Stimulated activated naive CD8-positive, alpha-beta T cell treated with anti-CD3 and anti-CD28 coated beads, Interleukin-15, Interleukin-2, amounts not matched to agents 100 U/mL and 50 U/mL, for 24 hours (primary cell): ENCODE results near the gene CCNY.
A peak's percentile ranks its signal among the peaks of the same experiment; 100 is the strongest.

ENCODE experiments used
- ATAC-seq: fragments of 150-1000 bp; cut with Tn5 transposase; one replicate; pipeline ENCODE4 v1.10.0; 2021
- DNase-seq: peaks from one replicate; pipeline ENCODE4 v3.0.0; 2021

CCNY gene

GRCh38 chr10:35584946-35585345 is 248.6 kb downstream of the CCNY start:
- ATAC-seq (no peak), DNase-seq (no peak)

- DNase-seq (no peak), ATAC-seq (no peak)
Measured at GRCh38 chr10:35585356-35585755, 249.0 kb downstream of the CCNY start.

- no peak for DNase-seq
- ATAC-seq = no peak
Measured at GRCh38 chr10:35585903-35586535, 249.7 kb downstream of the CCNY start.

GRCh38 chr10:35588836-35589235 is 252.5 kb downstream of the CCNY start:
- no peak for DNase-seq
- no peak for ATAC-seq

- no peak for ATAC-seq
- no peak for DNase-seq
Measured at GRCh38 chr10:35592441-35592840, 256.1 kb downstream of the CCNY start.

- DNase-seq (no peak), ATAC-seq (no peak)
Measured at GRCh38 chr10:35594115-35595079, 258.1 kb downstream of the CCNY start.

GRCh38 chr10:35595106-35595505 is 258.8 kb downstream of the CCNY start:
- DNase-seq (no peak), ATAC-seq (no peak)

GRCh38 chr10:35598379-35598778 is 262.1 kb downstream of the CCNY start:
- DNase-seq (no peak), ATAC-seq (no peak)

- DNase-seq (no peak), ATAC-seq (no peak)
Measured at GRCh38 chr10:35600193-35600592, 263.9 kb downstream of the CCNY start.

GRCh38 chr10:35605191-35605590 is 268.9 kb downstream of the CCNY start, which contains the start of gene GJD4:
TSS of gene GJD4 (plus strand) at chr10:35605341. CDS start at chr10:35605568, 227 bp downstream.
- DNase-seq (no peak), ATAC-seq (no peak)

GRCh38 chr10:35606430-35606829 is 270.1 kb downstream of the CCNY start:
- ATAC-seq (no peak), DNase-seq (no peak)

GRCh38 chr10:35607475-35608327 is 271.4 kb downstream of the CCNY start:
- peak; percentile 32 for ATAC-seq
- peak; percentile 5 for DNase-seq

GRCh38 chr10:35608328-35608672 is 272.0 kb downstream of the CCNY start:
- ATAC-seq (no peak), DNase-seq (no peak)

GRCh38 chr10:35611750-35612149 is 275.4 kb downstream of the CCNY start:
- no peak for DNase-seq
- ATAC-seq = no peak

GRCh38 chr10:35612385-35613106 is 276.2 kb downstream of the CCNY start:
- no peak for ATAC-seq

GRCh38 chr10:35613107-35613440 is 276.8 kb downstream of the CCNY start:
- no peak for DNase-seq
- ATAC-seq = no peak

More at GRCh38 chr10:35612385-35613106, 276.2 kb downstream of the CCNY start:
- no peak for DNase-seq

GRCh38 chr10:35613597-35614226 is 277.4 kb downstream of the CCNY start:
- DNase-seq = no peak

GRCh38 chr10:35614312-35614711 is 278.0 kb downstream of the CCNY start:
- DNase-seq (no peak), ATAC-seq (no peak)

More at GRCh38 chr10:35613597-35614226, 277.4 kb downstream of the CCNY start:
- ATAC-seq = no peak
